ENCODE measurements around the gene KIR2DL3.
"Not testable (repeated sequence)": the region's sequence is repeated elsewhere in the genome, so short reads cannot be mapped to it uniquely, and the experiment has no call there.

The KIR2DL3 gene

DNA sequence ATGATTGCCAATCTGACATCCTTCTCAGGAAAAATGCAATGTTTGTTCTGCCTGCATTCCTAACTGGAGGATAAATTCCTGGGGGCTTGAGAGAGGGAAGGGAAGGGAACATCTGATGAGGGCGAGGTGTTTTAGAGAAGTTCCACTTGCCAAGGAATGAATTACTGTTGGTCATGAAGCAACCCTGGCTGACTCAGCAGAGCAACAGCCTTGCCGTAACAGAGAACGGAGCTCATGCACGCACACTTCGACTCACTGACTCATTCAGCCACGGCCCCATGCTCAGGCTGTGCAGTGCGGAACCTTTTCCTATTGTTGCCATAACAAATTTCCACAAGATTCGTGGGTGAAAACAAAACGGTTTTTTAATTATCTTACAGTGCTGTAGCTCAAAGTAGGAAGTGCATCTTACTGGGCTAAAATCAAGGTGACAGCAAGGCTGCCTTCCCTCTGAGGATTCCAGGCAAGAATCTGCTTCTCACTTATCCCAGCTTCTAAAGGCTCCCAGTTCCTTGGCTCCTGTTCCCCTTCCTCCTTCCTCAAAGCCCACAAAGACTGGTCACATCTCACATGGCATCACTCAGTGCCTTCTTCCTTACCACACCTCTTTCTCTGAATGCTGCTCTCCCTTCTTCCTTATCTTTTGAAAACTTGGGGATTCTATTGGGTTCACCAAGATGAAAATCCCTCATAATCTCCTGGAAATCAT, 9.5 kb downstream of the KIR2DL3 start:
- DNase-seq, result not testable (repeated sequence)

DNA sequence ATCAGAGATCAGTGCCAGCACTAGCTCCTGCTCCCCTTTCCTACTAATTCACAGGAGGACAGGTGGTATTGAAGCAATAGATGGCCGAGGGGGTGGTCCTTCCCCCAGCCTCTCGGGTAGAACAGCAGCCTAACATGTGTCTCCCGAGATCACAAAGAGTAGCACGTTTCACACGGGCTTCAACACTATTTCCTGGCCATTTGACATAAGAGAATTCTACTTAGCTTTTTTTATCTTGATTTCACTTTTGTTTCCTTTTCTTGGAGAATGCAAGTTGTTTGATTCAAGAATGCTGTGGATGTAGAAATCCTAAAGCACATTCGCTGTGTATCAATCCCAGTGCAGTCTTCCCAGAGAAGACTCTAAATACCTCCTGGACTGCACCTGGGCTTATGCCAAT, 12.0 kb downstream of the KIR2DL3 start:
- DNase-seq, result not testable (repeated sequence)

GRCh38 chr19:54756204-54757110, 18.1 kb downstream of the KIR2DL3 start:
- not testable (repeated sequence) for DNase-seq

DNA sequence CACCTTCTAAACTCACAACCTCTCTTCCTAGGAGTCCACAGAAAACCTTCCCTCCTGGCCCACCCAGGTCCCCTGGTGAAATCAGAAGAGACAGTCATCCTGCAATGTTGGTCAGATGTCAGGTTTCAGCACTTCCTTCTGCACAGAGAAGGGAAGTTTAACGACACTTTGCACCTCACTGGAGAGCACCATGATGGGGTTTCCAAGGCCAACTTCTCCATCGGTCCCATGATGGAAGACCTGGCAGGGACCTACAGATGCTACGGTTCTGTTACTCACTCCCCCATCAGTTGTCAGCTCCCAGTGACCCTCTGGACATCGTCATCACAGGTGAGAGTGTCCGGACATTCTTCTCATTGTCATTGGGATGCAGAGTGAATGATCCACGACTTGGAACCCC, 20.3 kb downstream of the KIR2DL3 start:
- DNase-seq, result not testable (repeated sequence)

GRCh38 chr19:54764219-54764618, 25.9 kb downstream of the KIR2DL3 start:
- DNase-seq, result not testable (repeated sequence)

- DNase-seq, result not testable (repeated sequence)
Observed at GRCh38 chr19:54766464-54766863, 28.2 kb downstream of the KIR2DL3 start.

GRCh38 chr19:54769646-54770045, 31.3 kb downstream of the KIR2DL3 start, which contains the start of gene KIR2DL1:
Gene KIR2DL1, plus strand, starts transcription at chr19:54769793. Its CDS starts 58 bp downstream, at chr19:54769851.
- DNase-seq, result not testable (repeated sequence)

GRCh38 chr19:54770511-54770910, 32.2 kb downstream of the KIR2DL3 start:
- not testable (repeated sequence) for DNase-seq

DNA sequence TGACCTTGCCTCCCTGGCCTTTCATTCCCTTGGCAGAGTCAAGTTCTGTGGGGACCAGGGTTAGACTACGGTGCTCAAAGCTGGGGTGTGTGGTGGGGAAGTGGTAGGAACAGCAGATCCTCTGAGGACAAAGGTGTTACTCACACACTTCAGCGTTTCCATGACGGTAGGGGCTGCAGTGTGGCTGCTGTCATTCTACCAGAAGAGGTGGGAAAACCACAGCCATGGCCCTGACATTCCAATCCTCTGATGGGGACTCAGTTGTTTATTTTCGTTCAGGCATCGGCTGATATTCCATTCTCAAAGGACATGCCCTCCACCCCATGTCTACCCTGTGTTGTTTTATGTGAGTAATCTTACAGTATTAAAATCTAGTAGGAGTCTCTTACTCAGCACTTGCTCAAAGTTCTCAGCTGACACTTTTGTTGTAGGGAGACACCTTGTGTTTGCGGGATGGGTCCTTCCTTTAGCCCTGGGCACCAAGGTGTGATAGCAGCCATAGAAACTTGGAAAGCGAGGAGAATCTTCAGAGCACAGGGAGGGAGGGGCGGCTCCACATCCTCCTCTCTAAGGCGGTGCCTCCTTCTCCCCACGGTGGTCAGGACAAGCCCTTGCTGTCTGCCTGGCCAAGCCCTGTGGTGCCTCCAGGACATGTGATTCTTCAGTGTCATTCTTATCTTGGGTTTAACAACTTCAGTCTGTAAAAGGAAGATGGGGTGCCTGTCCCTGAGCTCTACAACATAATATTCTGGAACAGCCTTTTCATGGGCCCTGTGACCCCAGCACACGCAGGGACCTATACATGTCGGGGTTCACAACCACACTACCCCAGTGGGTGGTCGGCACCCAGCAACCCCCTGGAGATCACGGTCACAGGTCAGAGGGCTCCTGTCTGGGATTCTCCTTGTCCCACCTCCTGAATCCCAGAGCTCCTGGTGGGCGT, 33.0 kb downstream of the KIR2DL3 start:
- DNase-seq, result not testable (repeated sequence)

- not testable (repeated sequence) for DNase-seq
Observed at GRCh38 chr19:54772666-54773065, 34.4 kb downstream of the KIR2DL3 start.

DNA sequence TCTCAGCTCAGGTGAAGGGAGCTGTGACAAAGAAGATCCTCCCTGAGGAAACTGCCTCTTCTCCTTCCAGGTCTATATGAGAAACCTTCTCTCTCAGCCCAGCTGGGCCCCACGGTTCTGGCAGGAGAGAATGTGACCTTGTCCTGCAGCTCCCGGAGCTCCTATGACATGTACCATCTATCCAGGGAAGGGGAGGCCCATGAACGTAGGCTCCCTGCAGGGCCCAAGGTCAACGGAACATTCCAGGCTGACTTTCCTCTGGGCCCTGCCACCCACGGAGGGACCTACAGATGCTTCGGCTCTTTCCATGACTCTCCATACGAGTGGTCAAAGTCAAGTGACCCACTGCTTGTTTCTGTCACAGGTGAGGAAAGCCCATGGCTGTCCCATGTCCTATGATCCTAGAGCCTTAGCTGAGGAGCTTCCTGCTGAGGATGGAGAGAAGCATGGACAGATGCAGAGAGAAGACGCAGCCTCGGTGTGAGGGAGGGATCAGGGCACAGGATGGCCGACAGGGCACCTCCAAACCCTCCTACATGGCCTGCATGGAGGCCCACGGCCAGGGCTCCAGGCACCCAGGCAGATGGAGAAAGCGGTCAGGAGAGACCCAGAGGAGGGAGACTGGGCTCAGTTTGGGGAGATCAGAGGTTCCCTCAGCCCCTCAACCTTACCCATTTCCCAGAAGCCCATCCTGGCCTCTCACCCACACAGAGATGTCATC, 36.9 kb downstream of the KIR2DL3 start:
- not testable (repeated sequence) for DNase-seq

GRCh38 chr19:54775830-54776229, 37.5 kb downstream of the KIR2DL3 start:
- not testable (repeated sequence) for DNase-seq

GRCh38 chr19:54777851-54778250, 39.5 kb downstream of the KIR2DL3 start:
- DNase-seq, result not testable (repeated sequence)

- not testable (repeated sequence) for DNase-seq
Observed at GRCh38 chr19:54778896-54779295, 40.6 kb downstream of the KIR2DL3 start.

DNA sequence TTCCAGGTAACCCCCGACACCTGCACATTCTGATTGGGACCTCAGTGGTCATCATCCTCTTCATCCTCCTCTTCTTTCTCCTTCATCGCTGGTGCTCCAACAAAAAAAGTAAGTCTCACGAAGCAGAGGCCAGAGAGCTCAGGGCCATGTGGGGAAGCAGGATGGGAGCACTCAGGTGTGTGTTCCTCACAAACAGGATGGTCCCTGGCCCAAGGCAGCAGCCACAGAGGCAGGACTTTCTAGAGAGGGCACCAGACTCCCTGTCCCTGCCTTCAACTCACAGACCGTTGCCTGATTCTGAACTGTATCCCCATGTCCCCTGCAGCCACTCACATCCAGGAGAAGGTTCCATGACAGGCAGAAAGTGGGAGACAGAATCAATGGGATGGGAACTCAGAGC, 44.6 kb downstream of the KIR2DL3 start:
- not testable (repeated sequence) for DNase-seq

DNA sequence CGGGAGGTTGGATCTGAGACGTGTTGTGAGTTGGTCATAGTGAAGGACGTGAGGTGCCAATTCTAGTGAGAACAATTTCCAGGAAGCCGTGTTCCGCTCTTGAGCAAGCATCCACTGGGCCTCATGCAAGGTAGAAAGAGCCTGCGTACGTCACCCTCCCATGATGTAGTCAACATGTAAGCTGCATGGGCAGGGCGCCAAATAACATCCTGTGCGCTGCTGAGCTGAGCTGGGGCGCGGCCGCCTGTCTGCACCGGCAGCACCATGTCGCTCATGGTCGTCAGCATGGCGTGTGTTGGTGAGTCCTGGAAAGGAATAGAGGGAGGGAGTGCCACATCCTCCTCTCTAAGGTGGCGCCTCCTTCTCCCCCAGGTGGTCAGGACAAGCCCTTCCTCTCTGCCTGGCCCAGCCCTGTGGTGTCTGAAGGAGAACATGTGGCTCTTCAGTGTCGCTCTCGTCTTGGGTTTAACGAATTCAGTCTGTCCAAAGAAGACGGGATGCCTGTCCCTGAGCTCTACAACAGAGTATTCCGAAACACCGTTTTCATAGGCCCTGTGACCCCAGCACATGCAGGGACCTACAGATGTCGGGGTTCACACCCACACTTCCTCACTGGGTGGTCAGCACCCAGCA, 47.9 kb downstream of the KIR2DL3 start:
- not testable (repeated sequence) for DNase-seq

GRCh38 chr19:54788154-54788553, 49.8 kb downstream of the KIR2DL3 start:
- DNase-seq, result not testable (repeated sequence)

- no peak for DNase-seq
Observed at GRCh38 chr19:54790711-54791110, 52.4 kb downstream of the KIR2DL3 start.

DNA sequence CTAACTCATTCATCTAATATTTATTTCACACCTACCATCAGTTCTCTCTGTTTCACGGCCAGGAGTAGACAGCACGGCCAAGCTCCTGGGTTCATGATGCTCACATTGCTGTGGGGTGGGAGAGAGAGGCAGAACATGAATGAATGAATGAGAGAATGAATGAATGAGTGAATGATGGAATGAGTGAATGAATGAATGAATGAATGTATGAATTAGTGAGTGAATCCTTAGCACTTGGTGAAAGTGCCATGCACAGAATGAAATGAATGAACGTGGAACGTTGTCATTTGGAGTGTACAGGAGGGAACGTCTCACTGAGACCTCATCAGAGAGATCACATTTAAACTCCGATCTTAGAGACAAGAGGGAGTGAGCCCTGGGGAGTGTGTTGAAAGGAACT, 53.2 kb downstream of the KIR2DL3 start:
- no peak for DNase-seq

DNA sequence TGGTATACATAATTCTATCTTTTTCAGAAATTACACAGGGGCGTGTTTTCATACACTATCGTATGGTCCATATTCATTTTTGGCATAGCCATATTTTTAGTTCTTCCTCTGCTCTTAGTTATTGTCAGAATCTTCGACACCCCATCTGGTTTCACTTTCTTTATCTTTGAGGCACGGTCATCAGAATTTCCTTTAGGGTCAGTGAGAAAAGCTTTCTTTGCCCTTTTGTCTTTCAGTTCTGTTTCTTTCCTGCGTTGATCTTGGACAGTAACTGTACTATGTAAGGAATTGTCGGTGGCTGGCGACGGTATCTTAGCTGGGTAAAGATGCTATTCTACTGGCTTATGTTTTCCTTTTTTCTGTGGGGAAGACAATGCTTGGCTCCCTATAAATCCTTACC, 54.5 kb downstream of the KIR2DL3 start:
- DNase-seq, result no peak

DNA sequence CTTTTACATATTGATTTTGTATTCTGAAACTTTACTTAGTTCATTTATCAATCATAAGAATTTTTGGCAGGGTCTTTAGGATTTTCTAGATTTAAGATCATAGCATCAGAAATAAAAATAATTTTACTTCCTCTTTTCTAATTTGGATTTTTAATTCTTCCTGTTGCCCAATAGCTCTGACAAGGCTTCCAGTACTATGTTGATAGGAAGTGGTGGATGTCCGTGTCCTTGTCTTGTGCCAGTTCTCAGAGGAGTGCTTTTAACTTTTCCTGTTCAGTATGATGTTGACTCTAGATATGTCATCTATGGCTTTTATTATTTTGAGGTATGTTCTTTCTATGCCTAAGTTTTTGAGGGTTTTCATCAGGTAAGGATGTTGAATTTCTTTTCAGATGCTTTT, 57.4 kb downstream of the KIR2DL3 start:
- no peak for DNase-seq
